Nephron (organoid): Measurements from ENCODE around the gene ABR.

Experiments used
- H3K27ac Mint-ChIP-seq, 3 experiments: 2 replicates each; pipeline ENCODE4 v1.8.0; 2020; ENCODE audit warnings: mixed read lengths in 3 of 3, mild to moderate bottlenecking in 2 of 3, moderate library complexity in 1 of 3
- H3K27me3 Mint-ChIP-seq: 2 replicates; pipeline ENCODE4 v1.8.0; 2021; ENCODE audit warnings: low read depth, mild to moderate bottlenecking, moderate library complexity, mixed read lengths
- H3K36me3 Mint-ChIP-seq: 2 replicates; pipeline ENCODE4 v1.8.0; 2020; ENCODE audit warnings: low read depth, mixed read lengths
- H3K4me1 Mint-ChIP-seq: 2 replicates; pipeline ENCODE4 v1.8.0; 2020; ENCODE audit warnings: mixed read lengths
- H3K4me3 Mint-ChIP-seq, 3 experiments: 2 replicates each; pipeline ENCODE4 v1.8.0; 2020; ENCODE audit warnings: mild to moderate bottlenecking in 3 of 3, mixed read lengths in 3 of 3, moderate library complexity in 2 of 3
- H3K9me3 Mint-ChIP-seq: 2 replicates; pipeline ENCODE4 v1.8.0; 2020; ENCODE audit warnings: mixed read lengths
- CTCF ChIP-seq, 3 experiments: fragments of 200-600 bp; sonication (generic); IDR thresholded peaks; one replicate each; pipeline ENCODE4 v1.5.0; 2021; ENCODE audit warnings: antibody characterized with exemption in 3 of 3; ENCODE audit not compliant: unreplicated experiment in 3 of 3

The ABR gene

GRCh38 chr17:1078831-1079561, 100.8 kb downstream of the ABR start:
- Mint-ChIP-seq H3K4me1 (peaks cover 29% of the 10 kb centered on the region), H3K9me3 (no peaks in the 10 kb centered on the region), H3K4me3 (peak overlapping the region; percentile 19 to 53 (median 39)), H3K36me3 (peaks cover 14% of the 10 kb centered on the region), H3K27ac (peak overlapping the region; percentile 54 to 67 (median 61)), H3K27me3 (peaks cover 8% of the 10 kb centered on the region)
- TF ChIP-seq CTCF (IDR thresholded peaks at IDR 0.05; ENCODE audit: unreplicated experiment in 3 of 3) = no peak

- no peak for TF ChIP-seq CTCF (IDR thresholded peaks at IDR 0.05; ENCODE audit: unreplicated experiment in 3 of 3)
- Mint-ChIP-seq H3K9me3 (no peaks in the 10 kb centered on the region), H3K27me3 (peaks cover 8% of the 10 kb centered on the region), H3K36me3 (peaks cover 10% of the 10 kb centered on the region), H3K27ac (peak overlapping the region in 1 of 3 experiments; percentile 60), H3K4me1 (peaks cover 24% of the 10 kb centered on the region), H3K4me3 (peak overlapping the region; percentile 34 to 53 (median 40))
These were observed 101.6 kb downstream of the ABR start for GRCh38 chr17:1077986-1078711.

GRCh38 chr17:1077581-1077985, 102.2 kb downstream of the ABR start:
- H3K4me3 Mint-ChIP-seq = no peak overlapping the region
- peaks cover 7% of the 10 kb centered on the region for H3K36me3 Mint-ChIP-seq
- no peak overlapping the region for H3K27ac Mint-ChIP-seq
- H3K9me3 Mint-ChIP-seq = no peaks in the 10 kb centered on the region
- peaks cover 22% of the 10 kb centered on the region for H3K4me1 Mint-ChIP-seq
- peaks cover 8% of the 10 kb centered on the region for H3K27me3 Mint-ChIP-seq
- TF ChIP-seq CTCF (IDR thresholded peaks at IDR 0.05; ENCODE audit: unreplicated experiment in 3 of 3) = no peak

GRCh38 chr17:1076982-1077302, 102.8 kb downstream of the ABR start:
- H3K9me3 Mint-ChIP-seq = no peaks in the 10 kb centered on the region
- H3K4me1 Mint-ChIP-seq = peaks cover 22% of the 10 kb centered on the region
- H3K36me3 Mint-ChIP-seq = peaks cover 11% of the 10 kb centered on the region
- H3K4me3 Mint-ChIP-seq = no peak overlapping the region
- no peak for TF ChIP-seq CTCF (IDR thresholded peaks at IDR 0.05; ENCODE audit: unreplicated experiment in 3 of 3)
- peaks cover 8% of the 10 kb centered on the region for H3K27me3 Mint-ChIP-seq
- no peak overlapping the region for H3K27ac Mint-ChIP-seq

GRCh38 chr17:1076299-1076981, 103.3 kb downstream of the ABR start:
- H3K27ac Mint-ChIP-seq = no peak overlapping the region
- peaks cover 11% of the 10 kb centered on the region for H3K36me3 Mint-ChIP-seq
- H3K9me3 Mint-ChIP-seq = no peaks in the 10 kb centered on the region
- H3K4me1 Mint-ChIP-seq = peaks cover 22% of the 10 kb centered on the region
- no peak overlapping the region for H3K4me3 Mint-ChIP-seq
- TF ChIP-seq CTCF (IDR thresholded peaks at IDR 0.05; ENCODE audit: unreplicated experiment in 3 of 3) = no peak
- peaks cover 8% of the 10 kb centered on the region for H3K27me3 Mint-ChIP-seq
